ENCODE measurements around the gene CCZ1B. TPM values are rescaled to one million over a fixed set of nuclear protein-coding genes. Genes with fewer than 3 reads are reported as not detected.
"Not testable (repeated sequence)": the region's sequence is repeated elsewhere in the genome, so short reads cannot be mapped to it uniquely, and the experiment has no call there.

The CCZ1B gene
- total RNA-seq, 1 experiment from 2014 or later: 54.5 TPM

- H3K27ac ChIP-seq (ENCODE audit: low read depth, low read length); intact Hi-C loops (cut with micrococcal nuclease); H2AFZ ChIP-seq (ENCODE audit: low read depth, low read length, poor library complexity, severe bottlenecking); H3K79me2 ChIP-seq (ENCODE audit: insufficient read depth, low read length); H3K36me3 ChIP-seq (ENCODE audit: control insufficient read depth in 1 of 2, insufficient read depth in 2 of 2, low read length in 2 of 2); H3K4me1 ChIP-seq (ENCODE audit: control insufficient read depth in 1 of 2, insufficient read depth in 2 of 2, low read length in 2 of 2); CTCF ChIA-PET; POLR2A ChIA-PET; H3K27me3 ChIP-seq (ENCODE audit: insufficient read depth, low read length); H3K9me2 ChIP-seq (ENCODE audit: insufficient read depth); H3K4me2 ChIP-seq (ENCODE audit: low read length); RAD21 ChIA-PET (ENCODE audit: low non-redundant PET in 1 of 2, low total read pairs in 2 of 2, uncharacterized antibody in 2 of 2, unreplicated experiment in 2 of 2); H3K4me3 ChIP-seq (replicated peaks in 1 of 2; ENCODE audit: low read depth in 1 of 2, low read length in 2 of 2); H4K20me1 ChIP-seq (ENCODE audit: insufficient read depth); H3K9me3 ChIP-seq (ENCODE audit: control insufficient read depth in 1 of 2, insufficient read depth in 1 of 2, low read depth in 1 of 2, low read length in 2 of 2); BruUV-seq (replicated peaks); H3K9ac ChIP-seq (ENCODE audit: low read length); ATAC-seq; DNase-seq (ENCODE audit: low read depth, low spot score): not testable (repeated sequence)
- 0 out of 2 replicates have a peak, but pooled peaks have one; percentile 12 for TF ChIP-seq CBX3 (IDR thresholded peaks at IDR 0.05; ENCODE audit: low read depth)
- TF ChIP-seq FOSL1 (IDR thresholded peaks at IDR 0.05; ENCODE audit: low read depth): peak; percentile 29; the same call in 1 of the 2 replicates
These were observed 16.3 kb upstream of the CCZ1B start for GRCh38 chr7:6842278-6842921.

- CTCF ChIA-PET; POLR2A ChIA-PET; H3K9ac ChIP-seq (ENCODE audit: low read length); H3K9me2 ChIP-seq (ENCODE audit: insufficient read depth); H3K79me2 ChIP-seq (ENCODE audit: insufficient read depth, low read length); H2AFZ ChIP-seq (ENCODE audit: low read depth, low read length, poor library complexity, severe bottlenecking); DNase-seq (ENCODE audit: low read depth, low spot score); H4K20me1 ChIP-seq (ENCODE audit: insufficient read depth); RAD21 ChIA-PET (ENCODE audit: low non-redundant PET in 1 of 2, low total read pairs in 2 of 2, uncharacterized antibody in 2 of 2, unreplicated experiment in 2 of 2); H3K27ac ChIP-seq (ENCODE audit: low read depth, low read length); H3K4me3 ChIP-seq (replicated peaks in 1 of 2; ENCODE audit: low read depth in 1 of 2, low read length in 2 of 2); BruUV-seq (replicated peaks); ATAC-seq; H3K4me1 ChIP-seq (ENCODE audit: control insufficient read depth in 1 of 2, insufficient read depth in 2 of 2, low read length in 2 of 2); H3K4me2 ChIP-seq (ENCODE audit: low read length); H3K36me3 ChIP-seq (ENCODE audit: control insufficient read depth in 1 of 2, insufficient read depth in 2 of 2, low read length in 2 of 2); H3K9me3 ChIP-seq (ENCODE audit: control insufficient read depth in 1 of 2, insufficient read depth in 1 of 2, low read depth in 1 of 2, low read length in 2 of 2); H3K27me3 ChIP-seq (ENCODE audit: insufficient read depth, low read length); intact Hi-C loops (cut with micrococcal nuclease): not testable (repeated sequence)
These were observed 11.0 kb upstream of the CCZ1B start for GRCh38 chr7:6837081-6837480.

GRCh38 chr7:6835521-6835920, 9.4 kb upstream of the CCZ1B start:
- POLR2A ChIA-PET; H3K79me2 ChIP-seq (ENCODE audit: insufficient read depth, low read length); H3K27me3 ChIP-seq (ENCODE audit: insufficient read depth, low read length); H3K9ac ChIP-seq (ENCODE audit: low read length); H3K4me1 ChIP-seq (ENCODE audit: control insufficient read depth in 1 of 2, insufficient read depth in 2 of 2, low read length in 2 of 2); H3K36me3 ChIP-seq (ENCODE audit: control insufficient read depth in 1 of 2, insufficient read depth in 2 of 2, low read length in 2 of 2); H2AFZ ChIP-seq (ENCODE audit: low read depth, low read length, poor library complexity, severe bottlenecking); BruUV-seq (replicated peaks); RAD21 ChIA-PET (ENCODE audit: low non-redundant PET in 1 of 2, low total read pairs in 2 of 2, uncharacterized antibody in 2 of 2, unreplicated experiment in 2 of 2); H3K27ac ChIP-seq (ENCODE audit: low read depth, low read length); CTCF ChIA-PET; H3K9me3 ChIP-seq (ENCODE audit: control insufficient read depth in 1 of 2, insufficient read depth in 1 of 2, low read depth in 1 of 2, low read length in 2 of 2); ATAC-seq; H3K4me3 ChIP-seq (replicated peaks in 1 of 2; ENCODE audit: low read depth in 1 of 2, low read length in 2 of 2); DNase-seq (ENCODE audit: low read depth, low spot score); H3K9me2 ChIP-seq (ENCODE audit: insufficient read depth); H3K4me2 ChIP-seq (ENCODE audit: low read length); intact Hi-C loops (cut with micrococcal nuclease); H4K20me1 ChIP-seq (ENCODE audit: insufficient read depth): not testable (repeated sequence)
